Subcutaneous adipose tissue (tissue), 4 donors: ENCODE data around the gene ZBTB7C. TPM values are rescaled to one million over a fixed set of nuclear protein-coding genes. Genes with fewer than 3 reads are reported as not detected.

Experiments
- CTCF ChIP-seq: fragments of 450-650 bp; IDR thresholded peaks from one replicate; pipeline ENCODE4 v1.5.1; 2016; ENCODE audit warnings: low read depth, mild to moderate bottlenecking, control low read depth, antibody characterized with exemption, moderate library complexity
- total RNA-seq, 4 donors: library from RNA; depleted of rRNA; stranded (reverse); fragments of >200 nt; gene quantifications; one replicate each; pipeline ENCODE4 v1.1.0, GENCODE V29; 2016

The ZBTB7C gene
- total RNA-seq, 4 donors from 2014 or later, result 1.0 to 5.5 (median 4.4) TPM

- no peak for TF ChIP-seq CTCF
Measured at GRCh38 chr18:48263192-48263853, 145.9 kb downstream of the ZBTB7C start.

- no peak for TF ChIP-seq CTCF
Measured at GRCh38 chr18:48260237-48260636, 148.9 kb downstream of the ZBTB7C start.

- TF ChIP-seq CTCF, result no peak
Measured at GRCh38 chr18:48256848-48257247, 152.3 kb downstream of the ZBTB7C start.

GRCh38 chr18:48254077-48254602 is 155.0 kb downstream of the ZBTB7C start:
- TF ChIP-seq CTCF, result no peak

GRCh38 chr18:48252525-48252924 is 156.7 kb downstream of the ZBTB7C start:
- TF ChIP-seq CTCF, result no peak

- TF ChIP-seq CTCF, result no peak
Measured at GRCh38 chr18:48250918-48251317, 158.3 kb downstream of the ZBTB7C start.

- no peak for TF ChIP-seq CTCF
Measured at GRCh38 chr18:48250362-48250907, 158.7 kb downstream of the ZBTB7C start.
